DND-41 (cell line): ENCODE results near the gene PIK3C3.

Experiments used
- ATAC-seq: fragments of 200-7000 bp; cut with Tn5 transposase; 3 replicates; pipeline ENCODE4 v1.9.1; 2021; ENCODE audit warnings: low read depth; ENCODE audit not compliant: insufficient read depth
- DNase-seq: peaks from one replicate; pipeline ENCODE4 v3.0.0-alpha.2; 2020
- H2AFZ ChIP-seq: 2 replicates; pipeline ENCODE4 v1.6.0; 2012; ENCODE audit warnings: low read depth, low read length
- H3K27ac ChIP-seq: 2 replicates; pipeline ENCODE4 v1.5.1; 2012; ENCODE audit warnings: low read length, inconsistent platforms
- H3K27me3 ChIP-seq: fragments of 200-600 bp; sonication (generic); 2 replicates; pipeline ENCODE4 v1.6.0; 2012; ENCODE audit warnings: low read length, mild to moderate bottlenecking, inconsistent platforms; ENCODE audit not compliant: insufficient read depth, poor library complexity
- H3K36me3 ChIP-seq: 2 replicates; pipeline ENCODE4 v1.5.1; 2012; ENCODE audit warnings: low read length, inconsistent platforms; ENCODE audit not compliant: insufficient read depth
- H3K4me1 ChIP-seq: 2 replicates; pipeline ENCODE4 v1.5.1; 2012; ENCODE audit warnings: mild to moderate bottlenecking, low read length; ENCODE audit not compliant: insufficient read depth
- H3K4me2 ChIP-seq: 2 replicates; pipeline ENCODE4 v1.6.0; 2012; ENCODE audit warnings: mild to moderate bottlenecking, moderate library complexity, low read length, inconsistent platforms; ENCODE audit not compliant: insufficient read depth
- H3K4me3 ChIP-seq, 2 experiments: fragments of 200-600 bp in 1 of 2; shearing (Covaris generic) in 1 of 2; 2 replicates each; pipeline ENCODE4 v1.5.1; 2012 to 2016; ENCODE audit warnings: inconsistent platforms in 2 of 2, low read length in 2 of 2, mild to moderate bottlenecking in 2 of 2, low read depth in 1 of 2, moderate library complexity in 1 of 2
- H3K79me2 ChIP-seq: 2 replicates; pipeline ENCODE4 v1.6.0; 2012; ENCODE audit warnings: low read length, inconsistent platforms; ENCODE audit not compliant: insufficient read depth
- H3K9ac ChIP-seq: 2 replicates; pipeline ENCODE4 v1.6.0; 2012; ENCODE audit warnings: low read depth, mild to moderate bottlenecking, inconsistent platforms, low read length, moderate library complexity
- H3K9me3 ChIP-seq: 2 replicates; pipeline ENCODE4 v1.5.1; 2012; ENCODE audit warnings: low read length, moderate library complexity, mild to moderate bottlenecking, inconsistent platforms; ENCODE audit not compliant: insufficient read depth, severe bottlenecking
- H4K20me1 ChIP-seq: 2 replicates; pipeline ENCODE4 v1.6.0; 2012; ENCODE audit warnings: low read length; ENCODE audit not compliant: insufficient read depth
- CTCF ChIP-seq: IDR thresholded peaks from 2 replicates; pipeline ENCODE4 v1.5.1; 2012; ENCODE audit warnings: borderline replicate concordance, low read length, moderate library complexity, mild to moderate bottlenecking; ENCODE audit not compliant: poor library complexity, severe bottlenecking; ENCODE audit errors: extremely low read depth
- EZH2 ChIP-seq: IDR thresholded peaks from 3 replicates; pipeline ENCODE4 v1.6.1; 2012; ENCODE audit warnings: borderline replicate concordance, low read depth, mild to moderate bottlenecking, moderate library complexity, low read length, inconsistent platforms; ENCODE audit not compliant: severe bottlenecking

PIK3C3 gene

GRCh38 chr18:41940506-41941215 is 14.4 kb upstream of the PIK3C3 start:
- Histone ChIP-seq H3K4me1 (no peaks in the 10 kb centered on the region), H3K4me2 (no peak overlapping the region), H2AFZ (no peak overlapping the region)

GRCh38 chr18:41942254-41942653 is 12.8 kb upstream of the PIK3C3 start:
- no peak overlapping the region for H3K27ac ChIP-seq
- no peak for ATAC-seq
- no peaks in the 10 kb centered on the region for H3K4me1 ChIP-seq
- no peaks in the 10 kb centered on the region for H3K79me2 ChIP-seq
- DNase-seq, result no peak
- H3K4me2 ChIP-seq, result no peak overlapping the region
- H3K9ac ChIP-seq, result no peak overlapping the region
- no peak overlapping the region for H3K4me3 ChIP-seq
- H2AFZ ChIP-seq, result no peak overlapping the region
- H3K36me3 ChIP-seq, result no peaks in the 10 kb centered on the region
- peaks cover 6% of the 10 kb centered on the region for H3K27me3 ChIP-seq
- no peaks in the 10 kb centered on the region for H4K20me1 ChIP-seq
- TF ChIP-seq CTCF, result no peak
- TF ChIP-seq EZH2, result no peak
- H3K9me3 ChIP-seq, result no peaks in the 10 kb centered on the region

More at GRCh38 chr18:41940506-41941215, 14.4 kb upstream of the PIK3C3 start:
- no peaks in the 10 kb centered on the region for H3K36me3 ChIP-seq
- TF ChIP-seq CTCF (no peak), EZH2 (no peak)
- peaks cover 6% of the 10 kb centered on the region for H3K27me3 ChIP-seq
- no peaks in the 10 kb centered on the region for H3K9me3 ChIP-seq
- H3K4me3 ChIP-seq, result no peak overlapping the region
- ATAC-seq (no peak), DNase-seq (no peak)
- no peak overlapping the region for H3K27ac ChIP-seq
- H4K20me1 ChIP-seq, result no peaks in the 10 kb centered on the region
- no peaks in the 10 kb centered on the region for H3K79me2 ChIP-seq
- H3K9ac ChIP-seq, result no peak overlapping the region

GRCh38 chr18:41948544-41949110 is 6.4 kb upstream of the PIK3C3 start:
- Histone ChIP-seq H2AFZ (no peak overlapping the region), H3K79me2 (no peaks in the 10 kb centered on the region), H3K4me3 (no peak overlapping the region), H3K4me2 (no peak overlapping the region), H3K9ac (no peak overlapping the region), H3K4me1 (no peaks in the 10 kb centered on the region), H3K9me3 (no peaks in the 10 kb centered on the region), H3K27ac (no peak overlapping the region), H3K36me3 (no peaks in the 10 kb centered on the region), H3K27me3 (peaks cover 6% of the 10 kb centered on the region), H4K20me1 (no peaks in the 10 kb centered on the region)
- ATAC-seq, result no peak
- no peak for DNase-seq
- TF ChIP-seq EZH2 (no peak), CTCF (no peak)
